Gastroesophageal sphincter (tissue), 4 donors: ENCODE measurements around the gene TP53BP2. TPM values are rescaled to one million over a fixed set of nuclear protein-coding genes. Genes with fewer than 3 reads are reported as not detected.

Experiments used
- ATAC-seq: fragments of 150-250 bp; one replicate; pipeline ENCODE4 v1.9.1; 2016; ENCODE audit warnings: mild to moderate bottlenecking, moderate library complexity
- H3K27ac ChIP-seq, 4 donors: fragments of 200-600 bp; sonication (generic) in 3 of 4; 1 replicate in 3 of 4; 2 replicates in 1 of 4; pipeline ENCODE4 v1.5.1; 2016 to 2019
- H3K27me3 ChIP-seq: fragments of 200-600 bp; sonication (generic); one replicate; pipeline ENCODE4 v1.5.1; 2019
- H3K36me3 ChIP-seq, 2 donors: fragments of 200-600 bp; sonication (generic); one replicate each; pipeline ENCODE4 v1.5.1; 2019; ENCODE audit warnings: control low read depth in 1 of 2
- H3K4me1 ChIP-seq, 3 donors: fragments of 200-600 bp; sonication (generic); 1 replicate in 2 of 3; 2 replicates in 1 of 3; pipeline ENCODE4 v1.5.1; 2016 to 2019; ENCODE audit warnings: control low read depth in 2 of 3
- H3K4me3 ChIP-seq, 2 donors: fragments of 200-600 bp; sonication (generic); one replicate each; pipeline ENCODE4 v1.5.1; 2019; ENCODE audit warnings: mild to moderate bottlenecking in 1 of 2, moderate library complexity in 1 of 2
- H3K9me3 ChIP-seq, 3 donors: fragments of 200-600 bp; sonication (generic); one replicate each; pipeline ENCODE4 v1.5.1; 2017 to 2019; ENCODE audit warnings: control low read depth in 2 of 3
- CTCF ChIP-seq, 4 experiments: fragments of 200-600 bp in 2 of 4; fragments of 450-650 bp in 2 of 4; sonication (generic) in 1 of 4; IDR thresholded peaks; one replicate each; pipeline ENCODE4 v1.5.1; 2017 to 2019; ENCODE audit warnings: antibody characterized with exemption in 4 of 4, mild to moderate bottlenecking in 2 of 4, moderate library complexity in 2 of 4
- EP300 ChIP-seq: sonication (generic); formaldehyde crosslinking; IDR thresholded peaks from one replicate; pipeline ENCODE4 v1.6.1; 2017; ENCODE audit warnings: antibody characterized with exemption, mild to moderate bottlenecking
- POLR2A ChIP-seq, 2 donors: fragments of 450-650 bp; IDR thresholded peaks; one replicate each; pipeline ENCODE4 v1.6.1; 2017; ENCODE audit warnings: antibody characterized with exemption in 2 of 2, mild to moderate bottlenecking in 2 of 2, moderate library complexity in 1 of 2
- POLR2AphosphoS5 ChIP-seq: sonication (generic); formaldehyde crosslinking; IDR thresholded peaks from one replicate; pipeline ENCODE4 v1.6.1; 2017; ENCODE audit warnings: antibody characterized with exemption
- WGBS, 2 donors: methylation state at CpG; one replicate each; pipeline ENCODE4 v1.1.5; 2018; ENCODE audit warnings: low coverage in 1 of 2; 5-methylcytosine and 5-hydroxymethylcytosine counted together
- total RNA-seq, 4 donors: library from RNA; depleted of rRNA; stranded (reverse); fragments of >200 nt; gene quantifications; one replicate each; pipeline ENCODE4 v1.1.0, GENCODE V29; 2016

TP53BP2 gene
- total RNA-seq, 4 donors from 2014 or later = 30.0 to 85.3 (median 52.3) TPM

- H3K27me3 ChIP-seq = no peaks in the 10 kb centered on the region
- TF ChIP-seq POLR2AphosphoS5 (no peak), CTCF (IDR thresholded peaks at IDR 0.05) (no peak), EP300 (no peak), POLR2A (IDR thresholded peaks at IDR 0.05) (no peak)
- no peaks in the 10 kb centered on the region for H3K36me3 ChIP-seq
- H3K4me1 ChIP-seq = peaks cover 0 to 12% (median 8%) of the 10 kb centered on the region in 3 donors
- H3K4me3 ChIP-seq = no peak overlapping the region
- no peak overlapping the region for H3K27ac ChIP-seq
- no peak for ATAC-seq
- no peaks in the 10 kb centered on the region for H3K9me3 ChIP-seq
- 100% methylated on average over 1 to 2 of the region's 3 CpGs for WGBS, 2 donors
These were observed 39.9 kb upstream of the TP53BP2 start for GRCh38 chr1:223885614-223886013.

DNA sequence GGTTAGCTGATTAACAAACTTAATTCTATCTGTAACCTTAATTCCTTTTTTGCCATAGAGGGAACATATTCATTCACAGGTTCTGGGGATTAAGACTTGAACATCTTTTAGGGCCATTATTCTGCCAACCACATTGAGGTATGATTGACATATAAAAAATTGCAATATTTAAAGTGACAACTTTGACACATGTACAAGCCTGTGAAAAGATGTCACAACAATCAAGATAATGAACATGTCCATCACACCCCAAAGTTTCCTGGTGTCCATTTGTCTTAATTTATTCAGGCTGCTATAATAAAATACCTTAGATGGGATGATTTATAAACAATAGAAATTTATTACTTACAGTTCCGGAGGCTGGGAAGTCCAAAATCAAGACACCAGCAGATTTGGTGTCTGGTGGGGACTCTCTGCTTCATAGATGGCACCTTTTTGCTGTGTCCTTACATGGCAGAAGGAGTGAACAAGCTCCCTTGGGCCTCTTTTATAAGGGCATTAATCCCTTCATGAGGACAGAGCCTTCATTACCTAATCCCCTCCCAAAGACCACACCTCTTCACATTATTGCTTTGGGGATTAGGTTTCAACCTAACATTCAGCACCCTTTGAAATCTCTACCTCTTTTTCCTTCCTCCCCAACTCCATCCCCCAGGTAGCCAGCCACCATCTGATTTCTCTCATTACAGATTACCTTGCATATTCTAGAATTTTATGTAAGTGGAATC lies 33.0 kb upstream of the TP53BP2 start:
- no peak for ATAC-seq
- TF ChIP-seq POLR2A (IDR thresholded peaks at IDR 0.05) = no peak
- TF ChIP-seq EP300 = no peak
- TF ChIP-seq POLR2AphosphoS5 = no peak
- no peak for TF ChIP-seq CTCF (IDR thresholded peaks at IDR 0.05)
- H3K36me3 ChIP-seq = no peaks in the 10 kb centered on the region
- H3K4me1 ChIP-seq = no peaks in the 10 kb centered on the region
- WGBS, 2 donors = 100% methylated on average over 1 of the region's 1 CpG; no CpG with 5 or more reads in 1 of the 2 donors
- H3K4me3 ChIP-seq = no peak overlapping the region
- H3K27ac ChIP-seq = no peak overlapping the region
- no peaks in the 10 kb centered on the region for H3K9me3 ChIP-seq
- H3K27me3 ChIP-seq = peaks cover 6% of the 10 kb centered on the region

- 71 to 72% methylated on average over 3 of the region's 3 CpGs for WGBS, 2 donors
- Histone ChIP-seq H3K27ac (no peak overlapping the region), H3K9me3 (no peaks in the 10 kb centered on the region), H3K27me3 (peaks cover 6% of the 10 kb centered on the region), H3K4me3 (no peak overlapping the region), H3K4me1 (no peaks in the 10 kb centered on the region), H3K36me3 (no peaks in the 10 kb centered on the region)
- no peak for ATAC-seq
- TF ChIP-seq CTCF (IDR thresholded peaks at IDR 0.05) (no peak), POLR2AphosphoS5 (no peak), EP300 (no peak), POLR2A (IDR thresholded peaks at IDR 0.05) (no peak)
These were observed 32.1 kb upstream of the TP53BP2 start for GRCh38 chr1:223877804-223878203.

GRCh38 chr1:223876590-223876989 lies 30.8 kb upstream of the TP53BP2 start:
- H3K4me1 ChIP-seq = no peaks in the 10 kb centered on the region
- H3K36me3 ChIP-seq = no peaks in the 10 kb centered on the region
- no peak overlapping the region for H3K4me3 ChIP-seq
- TF ChIP-seq EP300 (no peak), POLR2AphosphoS5 (no peak), POLR2A (IDR thresholded peaks at IDR 0.05) (no peak)
- ATAC-seq = no peak
- H3K27ac ChIP-seq = no peak overlapping the region
- H3K27me3 ChIP-seq = peaks cover 6% of the 10 kb centered on the region
- 48 to 68% methylated on average over 5 to 6 of the region's 6 CpGs for WGBS, 2 donors
- no peaks in the 10 kb centered on the region for H3K9me3 ChIP-seq

- H3K4me1 ChIP-seq = no peaks in the 10 kb centered on the region
- no peaks in the 10 kb centered on the region for H3K36me3 ChIP-seq
- no peaks in the 10 kb centered on the region for H3K9me3 ChIP-seq
- no peak for TF ChIP-seq POLR2A (IDR thresholded peaks at IDR 0.05)
- WGBS, 2 donors = 81 to 83% methylated on average over 2 to 5 of the region's 5 CpGs
- no peak overlapping the region for H3K27ac ChIP-seq
- H3K27me3 ChIP-seq = peaks cover 16% of the 10 kb centered on the region
- ATAC-seq = no peak
- no peak overlapping the region for H3K4me3 ChIP-seq
These were observed 27.3 kb upstream of the TP53BP2 start for GRCh38 chr1:223873044-223873443.

DNA sequence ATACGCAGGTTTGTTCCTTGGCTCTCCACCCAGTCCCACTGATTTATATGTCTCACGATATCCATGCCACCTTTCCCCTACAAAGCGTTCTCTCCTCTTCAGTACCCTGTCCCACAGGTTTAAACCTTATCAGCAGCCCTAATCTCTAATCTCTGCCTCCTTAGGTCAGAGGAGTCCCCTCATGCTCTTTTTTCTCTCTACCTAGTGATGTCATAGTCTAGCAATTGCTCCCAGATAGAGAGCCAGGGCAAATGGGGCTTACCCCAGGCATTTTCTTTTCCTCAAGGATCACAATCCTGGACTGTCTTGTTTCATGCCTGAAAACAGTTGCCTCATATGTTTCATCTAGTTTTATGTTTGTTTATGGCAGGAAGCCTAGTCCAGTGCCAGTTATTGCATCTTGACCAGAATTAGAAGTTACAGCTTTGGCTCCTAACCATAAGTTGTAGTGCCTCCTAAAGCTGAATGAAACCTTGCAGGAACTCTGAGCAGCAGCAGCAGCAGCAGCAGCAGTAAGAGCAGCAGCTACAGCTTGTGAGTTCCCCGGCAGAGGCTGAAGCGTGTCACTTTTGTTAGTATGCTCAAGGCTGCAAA lies 26.7 kb upstream of the TP53BP2 start:
- H3K27me3 ChIP-seq = peaks cover 16% of the 10 kb centered on the region
- ATAC-seq = no peak
- WGBS, 2 donors = 53 to 73% methylated on average over 2 to 5 of the region's 5 CpGs
- H3K27ac ChIP-seq = no peak overlapping the region
- H3K4me1 ChIP-seq = no peaks in the 10 kb centered on the region
- no peak overlapping the region for H3K4me3 ChIP-seq
- H3K36me3 ChIP-seq = no peaks in the 10 kb centered on the region
- no peaks in the 10 kb centered on the region for H3K9me3 ChIP-seq
- TF ChIP-seq POLR2AphosphoS5 = no peak
- no peak for TF ChIP-seq POLR2A (IDR thresholded peaks at IDR 0.05)
- no peak for TF ChIP-seq EP300
- no peak for TF ChIP-seq CTCF (IDR thresholded peaks at IDR 0.05)
